HepG2 (cell line): ENCODE measurements around the gene LYRM2. TPM values are rescaled to one million over a fixed set of nuclear protein-coding genes. Genes with fewer than 3 reads are reported as not detected.

Experiments
- ATAC-seq: fragments of 200-7000 bp; cut with Tn5 transposase; 3 replicates; pipeline ENCODE4 v1.9.1; 2020; ENCODE audit warnings: mild to moderate bottlenecking, moderate library complexity
- BruUV-seq: library from RNA; stranded (reverse); fragments of 400-500 nt; replicated peaks from 2 replicates; lab custom pipeline; 2021; lab: Mats Ljungman, UMichigan
- CTCF ChIA-PET: fragments of 300-600 bp; formaldehyde crosslinking; extraction: SDS; loops from one replicate; lab custom pipeline; 2021; ENCODE audit warnings: low total read pairs, inconsistent platforms, low intra/inter-chr PET ratio; lab: Yijun Ruan, JAX
- POLR2A ChIA-PET: fragments of 350-600 bp; sonication (Branson Sonifier 250); formaldehyde crosslinking; loops from one replicate; lab custom pipeline; 2020; ENCODE audit warnings: antibody characterized with exemption, inconsistent platforms; lab: Yijun Ruan, JAX
- DNase-seq: peaks from one replicate; pipeline ENCODE4 v3.0.0-alpha.2; 2015; ENCODE audit warnings: low spot score
- FAIRE-seq: peaks from 3 replicates; lab custom pipeline; 2011; peaks lifted over from hg19 to GRCh38; lab: Jason Lieb, UNC
- H2AFZ ChIP-seq: one replicate; pipeline ENCODE4 v1.6.1; 2011; ENCODE audit warnings: low read length, inconsistent platforms
- H3K27ac ChIP-seq: fragments of 300-600 bp; 3 replicates; pipeline ENCODE4 v1.8.0; 2011; ENCODE audit warnings: mixed run types, mild to moderate bottlenecking, mixed read lengths, low read length, inconsistent platforms; ENCODE audit not compliant: insufficient read depth; ENCODE audit errors: extremely low read length
- H3K27me3 ChIP-seq, 2 experiments: fragments of 200-600 bp in 1 of 2; 2 replicates in 1 of 2; 3 replicates in 1 of 2; pipeline versions ENCODE4 v1.6.0 to v1.8.0; 2011; ENCODE audit warnings: low read length in 2 of 2, mild to moderate bottlenecking in 2 of 2, moderate library complexity in 2 of 2, inconsistent platforms in 1 of 2; ENCODE audit not compliant: insufficient read depth in 2 of 2, control insufficient read depth in 1 of 2
- H3K36me3 ChIP-seq, 2 experiments: fragments of 200-600 bp in 1 of 2; replicated peaks in 1 of 2; 2 replicates in 1 of 2; 3 replicates in 1 of 2; pipeline versions ENCODE4 v1.5.1 to v1.8.0; 2011; ENCODE audit warnings: low read length in 2 of 2, inconsistent platforms in 1 of 2; ENCODE audit not compliant: insufficient read depth in 2 of 2, control insufficient read depth in 1 of 2
- H3K4me1 ChIP-seq: 2 replicates; pipeline ENCODE4 v1.5.1; 2012; ENCODE audit warnings: low read length, inconsistent platforms; ENCODE audit not compliant: insufficient read depth
- H3K4me2 ChIP-seq: 2 replicates; pipeline ENCODE4 v1.6.0; 2011; ENCODE audit warnings: low read depth, low read length, inconsistent platforms
- H3K4me3 ChIP-seq, 3 experiments: fragments of 200-600 bp in 1 of 3; sonication (generic), shearing (Covaris generic) in 1 of 3; replicated peaks in 1 of 3; 2 replicates each; pipeline ENCODE4 v1.5.1; 2011 to 2016; ENCODE audit warnings: low read length in 3 of 3, inconsistent platforms in 2 of 3, low read depth in 2 of 3, mild to moderate bottlenecking in 2 of 3, control low read depth in 1 of 3, mixed read lengths in 1 of 3; ENCODE audit not compliant: insufficient read depth in 1 of 3
- H3K79me2 ChIP-seq: one replicate; pipeline ENCODE4 v1.6.1; 2011; ENCODE audit warnings: low read length, inconsistent platforms; ENCODE audit not compliant: insufficient read depth
- H3K9ac ChIP-seq: 2 replicates; pipeline ENCODE4 v1.6.0; 2011; ENCODE audit warnings: mild to moderate bottlenecking, low read depth, low read length, inconsistent platforms; ENCODE audit not compliant: insufficient read depth
- H3K9me3 ChIP-seq: 2 replicates; pipeline ENCODE4 v1.5.1; 2012; ENCODE audit warnings: mild to moderate bottlenecking, low read length
- H4K20me1 ChIP-seq: 2 replicates; pipeline ENCODE4 v1.6.0; 2011; ENCODE audit warnings: inconsistent platforms, mild to moderate bottlenecking, low read length, moderate library complexity; ENCODE audit not compliant: insufficient read depth
- HCFC1 ChIP-seq: fragments of 150-350 bp; IDR thresholded peaks from 2 replicates; pipeline ENCODE4 v1.6.1; 2014; ENCODE audit warnings: low read depth, low read length
- MEIS1 ChIP-seq: sonication (generic); formaldehyde crosslinking; IDR thresholded peaks from 2 replicates; pipeline ENCODE4 v1.9.0; 2021; ENCODE audit warnings: mild to moderate bottlenecking, missing genetic modification reagents, moderate library complexity, borderline replicate concordance
- RFXANK ChIP-seq: IDR thresholded peaks from 2 replicates; pipeline ENCODE4 v1.6.1; 2016
- SNAI1 ChIP-seq: sonication (generic); formaldehyde crosslinking; IDR thresholded peaks from 2 replicates; pipeline ENCODE4 v1.5.0; 2020; ENCODE audit warnings: mild to moderate bottlenecking, missing genetic modification reagents, borderline replicate concordance
- ZNF224 ChIP-seq: sonication (generic); formaldehyde crosslinking; IDR thresholded peaks from 2 replicates; pipeline ENCODE4 v1.5.0; 2020; ENCODE audit warnings: mild to moderate bottlenecking, missing genetic modification reagents
- ZNF256 ChIP-seq: sonication (generic); formaldehyde crosslinking; conservative IDR thresholded peaks from 2 replicates; pipeline ENCODE4 v1.4.0; 2020; ENCODE audit warnings: missing genetic modification reagents
- WGBS: methylation state at CpG from one replicate; pipeline ENCODE4 v1.1.6; 2017; ENCODE audit warnings: low lambda C conversion rate; 5-methylcytosine and 5-hydroxymethylcytosine counted together
- in situ Hi-C: cut with HindIII; loops from 2 replicates; pipeline ENCODE4 v1.10.0; 2017; ENCODE audit warnings: low pct_unique_long_range_greater_than_20kb; ENCODE audit not compliant: extremely low pct_ligation_motif_present
- intact Hi-C: fragments of 100-400 bp; cut with micrococcal nuclease; formaldehyde crosslinking; loops from one replicate; pipeline ENCODE4 v1.10.0; 2022; ENCODE audit not compliant: unreplicated experiment
- polyA plus RNA-seq, 8 experiments: library from polyadenylated mRNA; depleted of rRNA in 3 of 8; stranded (reverse) in 7 of 8; unstranded in 1 of 8; fragments of >200 nt; fragmentation: Illumina TruSeq in 4 of 8; extraction: Trizol in 4 of 8; gene quantifications; 2 replicates each; pipeline versions ENCODE4 v1.2.1 to v1.2.3, GENCODE V29; 2011 to 2016; ENCODE audit warnings: low read depth in 4 of 8, missing spikeins in 1 of 8, mixed read lengths in 1 of 8; ENCODE audit not compliant: insufficient read depth in 1 of 8
- total RNA-seq, 5 experiments: library from RNA; depleted of rRNA; stranded (reverse); fragments of >200 nt; fragmentation: Illumina TruSeq; extraction: Trizol; gene quantifications; 2 replicates each; pipeline ENCODE4 v1.2.3, GENCODE V29; 2016; ENCODE audit warnings: low read depth in 1 of 5
- TF ChIP-seq, protein P1 (sequence below): sonication (generic); formaldehyde crosslinking; IDR thresholded peaks from 2 replicates; pipeline ENCODE4 v1.4.0; 2020; ENCODE audit warnings: missing genetic modification reagents
- TF ChIP-seq, protein P2 (sequence below): sonication (generic); formaldehyde crosslinking; IDR thresholded peaks from 2 replicates; pipeline ENCODE4 v1.4.0; 2020; ENCODE audit warnings: missing genetic modification reagents
- TF ChIP-seq, protein P3 (sequence below): sonication (generic); formaldehyde crosslinking; IDR thresholded peaks from 2 replicates; pipeline ENCODE4 v1.4.0; 2020; ENCODE audit warnings: missing genetic modification reagents
- TF ChIP-seq, protein P4 (sequence below): sonication (generic); formaldehyde crosslinking; conservative IDR thresholded peaks from 2 replicates; pipeline ENCODE4 v1.4.0; 2020; ENCODE audit warnings: mild to moderate bottlenecking, missing genetic modification reagents, moderate library complexity
- TF ChIP-seq, protein P5 (sequence below): sonication (generic); formaldehyde crosslinking; IDR thresholded peaks from 2 replicates; pipeline ENCODE4 v1.8.1; 2023; ENCODE audit warnings: missing genetic modification reagents, inconsistent platforms, borderline replicate concordance

LYRM2 gene
- total and polyA plus RNA-seq, 2 of the 13 experiments (the other 11 are each of a cell fraction or from before 2014, with no cell fraction given) = 17.8 to 32.6 TPM

DNA sequence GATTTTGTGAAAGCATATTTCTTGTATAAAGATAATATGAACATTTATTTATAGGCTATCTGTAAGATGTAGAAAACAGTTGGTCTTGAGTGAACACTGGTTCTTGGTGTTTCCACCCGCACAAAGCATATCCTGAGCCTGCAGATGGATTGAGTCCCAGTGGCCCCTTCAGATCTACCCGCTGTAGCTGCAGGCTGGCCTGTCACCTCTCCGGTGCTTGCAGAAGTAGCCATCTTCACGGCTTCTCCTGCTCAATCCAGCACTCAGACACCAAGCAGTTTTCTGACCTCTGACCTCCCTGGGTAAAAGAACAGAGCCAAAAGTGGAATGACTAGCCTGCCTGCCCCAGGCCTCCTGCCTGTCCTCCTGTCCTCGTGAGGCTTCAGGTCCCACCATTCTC lies 22.7 kb downstream of the LYRM2 start (continued):
- TF ChIP-seq, protein P1, sequence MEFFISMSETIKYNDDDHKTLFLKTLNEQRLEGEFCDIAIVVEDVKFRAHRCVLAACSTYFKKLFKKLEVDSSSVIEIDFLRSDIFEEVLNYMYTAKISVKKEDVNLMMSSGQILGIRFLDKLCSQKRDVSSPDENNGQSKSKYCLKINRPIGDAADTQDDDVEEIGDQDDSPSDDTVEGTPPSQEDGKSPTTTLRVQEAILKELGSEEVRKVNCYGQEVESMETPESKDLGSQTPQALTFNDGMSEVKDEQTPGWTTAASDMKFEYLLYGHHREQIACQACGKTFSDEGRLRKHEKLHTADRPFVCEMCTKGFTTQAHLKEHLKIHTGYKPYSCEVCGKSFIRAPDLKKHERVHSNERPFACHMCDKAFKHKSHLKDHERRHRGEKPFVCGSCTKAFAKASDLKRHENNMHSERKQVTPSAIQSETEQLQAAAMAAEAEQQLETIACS (CRISPR knock-in tag) = no peak

DNA sequence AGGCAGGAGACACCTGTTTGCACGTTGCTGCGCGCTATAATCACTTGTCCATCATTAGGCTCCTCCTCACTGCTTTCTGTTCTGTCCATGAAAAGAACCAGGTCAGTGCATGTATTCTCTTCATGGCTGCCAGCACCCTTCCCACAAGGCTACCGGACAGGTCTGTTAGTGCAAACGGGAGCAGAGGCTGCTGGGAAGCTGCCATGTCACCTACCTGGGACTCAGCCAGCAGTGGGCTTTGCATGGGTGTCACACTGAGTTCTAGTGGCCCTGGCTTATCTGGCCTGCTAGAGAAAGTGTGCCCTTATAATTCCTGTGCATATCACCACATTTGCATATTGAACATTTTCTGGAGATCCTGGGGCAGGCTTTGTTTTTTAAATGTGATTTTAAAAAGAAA lies 24.8 kb downstream of the LYRM2 start:
- Histone ChIP-seq H3K27me3 (peaks cover 0 to 6% of the 10 kb centered on the region in 2 experiments; a peak in 1 of 5 replicates), H3K4me1 (no peaks in the 10 kb centered on the region), H3K9me3 (no peaks in the 10 kb centered on the region), H3K9ac (no peak overlapping the region), H2AFZ (no peak overlapping the region), H3K36me3 (no peaks in the 10 kb centered on the region), H3K4me3 (no peak overlapping the region), H3K27ac (no peak overlapping the region), H4K20me1 (no peaks in the 10 kb centered on the region), H3K79me2 (no peaks in the 10 kb centered on the region), H3K4me2 (no peak overlapping the region)
- WGBS = 62% methylated on average over 5 of the region's 5 CpGs
- in situ Hi-C loops (loop anchor here (5.0 kb wide), 1 partner anchor 181 kb away; the partner anchor contains the start of gene ANKRD6), intact Hi-C loops (loop anchor here (5.0 kb wide), 1 partner anchor 236 kb away; no protein-coding TSS in a partner anchor)
- ChIA-PET POLR2A (interaction anchor here (1.1 kb wide), 1 partner anchor 242 kb away, joined by 3 read pairs; no protein-coding TSS in a partner anchor), CTCF (no interaction called here)
- DNase-seq (no peak), FAIRE-seq (no peak), ATAC-seq (no peak)
- no TSS peak for BruUV-seq
- TF ChIP-seq MEIS1 (CRISPR knock-in tag) = no peak
- TF ChIP-seq, protein P2, sequence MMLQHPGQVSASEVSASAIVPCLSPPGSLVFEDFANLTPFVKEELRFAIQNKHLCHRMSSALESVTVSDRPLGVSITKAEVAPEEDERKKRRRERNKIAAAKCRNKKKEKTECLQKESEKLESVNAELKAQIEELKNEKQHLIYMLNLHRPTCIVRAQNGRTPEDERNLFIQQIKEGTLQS (CRISPR knock-in tag) = no peak
- no peak for TF ChIP-seq HCFC1
- no peak for TF ChIP-seq RFXANK (CRISPR knock-in tag)
- no peak for TF ChIP-seq ZNF256
- TF ChIP-seq, protein P3, sequence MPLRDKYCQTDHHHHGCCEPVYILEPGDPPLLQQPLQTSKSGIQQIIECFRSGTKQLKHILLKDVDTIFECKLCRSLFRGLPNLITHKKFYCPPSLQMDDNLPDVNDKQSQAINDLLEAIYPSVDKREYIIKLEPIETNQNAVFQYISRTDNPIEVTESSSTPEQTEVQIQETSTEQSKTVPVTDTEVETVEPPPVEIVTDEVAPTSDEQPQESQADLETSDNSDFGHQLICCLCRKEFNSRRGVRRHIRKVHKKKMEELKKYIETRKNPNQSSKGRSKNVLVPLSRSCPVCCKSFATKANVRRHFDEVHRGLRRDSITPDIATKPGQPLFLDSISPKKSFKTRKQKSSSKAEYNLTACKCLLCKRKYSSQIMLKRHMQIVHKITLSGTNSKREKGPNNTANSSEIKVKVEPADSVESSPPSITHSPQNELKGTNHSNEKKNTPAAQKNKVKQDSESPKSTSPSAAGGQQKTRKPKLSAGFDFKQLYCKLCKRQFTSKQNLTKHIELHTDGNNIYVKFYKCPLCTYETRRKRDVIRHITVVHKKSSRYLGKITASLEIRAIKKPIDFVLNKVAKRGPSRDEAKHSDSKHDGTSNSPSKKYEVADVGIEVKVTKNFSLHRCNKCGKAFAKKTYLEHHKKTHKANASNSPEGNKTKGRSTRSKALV = no peak
- TF ChIP-seq, protein P4, sequence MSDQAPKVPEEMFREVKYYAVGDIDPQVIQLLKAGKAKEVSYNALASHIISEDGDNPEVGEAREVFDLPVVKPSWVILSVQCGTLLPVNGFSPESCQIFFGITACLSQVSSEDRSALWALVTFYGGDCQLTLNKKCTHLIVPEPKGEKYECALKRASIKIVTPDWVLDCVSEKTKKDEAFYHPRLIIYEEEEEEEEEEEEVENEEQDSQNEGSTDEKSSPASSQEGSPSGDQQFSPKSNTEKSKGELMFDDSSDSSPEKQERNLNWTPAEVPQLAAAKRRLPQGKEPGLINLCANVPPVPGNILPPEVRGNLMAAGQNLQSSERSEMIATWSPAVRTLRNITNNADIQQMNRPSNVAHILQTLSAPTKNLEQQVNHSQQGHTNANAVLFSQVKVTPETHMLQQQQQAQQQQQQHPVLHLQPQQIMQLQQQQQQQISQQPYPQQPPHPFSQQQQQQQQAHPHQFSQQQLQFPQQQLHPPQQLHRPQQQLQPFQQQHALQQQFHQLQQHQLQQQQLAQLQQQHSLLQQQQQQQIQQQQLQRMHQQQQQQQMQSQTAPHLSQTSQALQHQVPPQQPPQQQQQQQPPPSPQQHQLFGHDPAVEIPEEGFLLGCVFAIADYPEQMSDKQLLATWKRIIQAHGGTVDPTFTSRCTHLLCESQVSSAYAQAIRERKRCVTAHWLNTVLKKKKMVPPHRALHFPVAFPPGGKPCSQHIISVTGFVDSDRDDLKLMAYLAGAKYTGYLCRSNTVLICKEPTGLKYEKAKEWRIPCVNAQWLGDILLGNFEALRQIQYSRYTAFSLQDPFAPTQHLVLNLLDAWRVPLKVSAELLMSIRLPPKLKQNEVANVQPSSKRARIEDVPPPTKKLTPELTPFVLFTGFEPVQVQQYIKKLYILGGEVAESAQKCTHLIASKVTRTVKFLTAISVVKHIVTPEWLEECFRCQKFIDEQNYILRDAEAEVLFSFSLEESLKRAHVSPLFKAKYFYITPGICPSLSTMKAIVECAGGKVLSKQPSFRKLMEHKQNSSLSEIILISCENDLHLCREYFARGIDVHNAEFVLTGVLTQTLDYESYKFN (CRISPR knock-in tag) = no peak
- TF ChIP-seq SNAI1 (CRISPR knock-in tag) = no peak
- TF ChIP-seq ZNF224 (CRISPR knock-in tag) = no peak
- TF ChIP-seq, protein P5, sequence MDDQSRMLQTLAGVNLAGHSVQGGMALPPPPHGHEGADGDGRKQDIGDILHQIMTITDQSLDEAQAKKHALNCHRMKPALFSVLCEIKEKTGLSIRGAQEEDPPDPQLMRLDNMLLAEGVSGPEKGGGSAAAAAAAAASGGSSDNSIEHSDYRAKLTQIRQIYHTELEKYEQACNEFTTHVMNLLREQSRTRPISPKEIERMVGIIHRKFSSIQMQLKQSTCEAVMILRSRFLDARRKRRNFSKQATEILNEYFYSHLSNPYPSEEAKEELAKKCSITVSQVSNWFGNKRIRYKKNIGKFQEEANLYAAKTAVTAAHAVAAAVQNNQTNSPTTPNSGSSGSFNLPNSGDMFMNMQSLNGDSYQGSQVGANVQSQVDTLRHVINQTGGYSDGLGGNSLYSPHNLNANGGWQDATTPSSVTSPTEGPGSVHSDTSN = no peak
